ENCODE results near the gene PAQR8.

GRCh38 chr6:52438926-52439325, 77.0 kb downstream of the PAQR8 start:
- TF ChIP-seq CTCF (IDR thresholded peaks at IDR 0.05; ENCODE audit: low read depth, low read length) (no peak), EZH2phosphoT487 (IDR thresholded peaks at IDR 0.05; ENCODE audit: low read depth) (no peak)
